K562 (cell line): Measurements from ENCODE around the gene BTG2. TPM values are rescaled to one million over a fixed set of nuclear protein-coding genes. Genes with fewer than 3 reads are reported as not detected.

Experiments
- ATAC-seq: fragments of 200-7000 bp; cut with Tn5 transposase; 3 replicates; pipeline ENCODE4 v1.9.1; 2020; ENCODE audit warnings: moderate library complexity
- BruUV-seq: library from RNA; stranded (reverse); fragments of 400-500 nt; replicated peaks from 2 replicates; lab custom pipeline; 2021; lab: Mats Ljungman, UMichigan
- CTCF ChIA-PET: fragments of 300-600 bp; formaldehyde crosslinking; extraction: SDS; loops from one replicate; lab custom pipeline; 2021; ENCODE audit warnings: low intra/inter-chr PET ratio; lab: Yijun Ruan, JAX
- POLR2A ChIA-PET: fragments of 300-600, 350-650 bp; sonication (Branson Sonifier 250); formaldehyde crosslinking; extraction: SDS; loops from one replicate; lab custom pipeline; 2021; ENCODE audit warnings: antibody characterized with exemption, inconsistent platforms; lab: Yijun Ruan, JAX
- DNase-seq, 4 experiments: peaks; one replicate each; pipeline versions ENCODE4 v3.0.0 to v3.0.0-alpha.2; 2011 to 2018; ENCODE audit warnings: low spot score in 3 of 4, mixed read lengths in 3 of 4; ENCODE audit errors: extremely low read depth in 1 of 4
- FAIRE-seq: peaks from 2 replicates; lab custom pipeline; 2011; peaks lifted over from hg19 to GRCh38; lab: Jason Lieb, UNC
- H2AFZ ChIP-seq: 2 replicates; pipeline ENCODE4 v1.6.0; 2011; ENCODE audit warnings: low read depth, low read length, control low read depth, inconsistent platforms
- H3K27ac ChIP-seq: fragments of 200-600 bp; 3 replicates; pipeline ENCODE4 v1.8.0; 2011; ENCODE audit warnings: low read depth, mild to moderate bottlenecking, control low read depth, inconsistent platforms, low read length, moderate library complexity, mixed read lengths; ENCODE audit errors: extremely low read depth
- H3K27me3 ChIP-seq, 2 experiments: fragments of 300-600 bp in 1 of 2; 2 replicates in 1 of 2; 3 replicates in 1 of 2; pipeline versions ENCODE4 v1.6.0 to v1.8.0; 2011; ENCODE audit warnings: inconsistent platforms in 2 of 2, low read length in 2 of 2, mild to moderate bottlenecking in 1 of 2, mixed read lengths in 1 of 2, moderate library complexity in 1 of 2; ENCODE audit not compliant: control insufficient read depth in 2 of 2, insufficient read depth in 2 of 2
- H3K36me3 ChIP-seq: fragments of 300-600 bp; 3 replicates; pipeline ENCODE4 v1.8.0; 2011; ENCODE audit warnings: mild to moderate bottlenecking, low read length, inconsistent platforms; ENCODE audit not compliant: control insufficient read depth, insufficient read depth
- H3K4me1 ChIP-seq, 2 experiments: fragments of 200-600 bp in 1 of 2; replicated peaks in 1 of 2; 2 replicates in 1 of 2; 3 replicates in 1 of 2; pipeline versions ENCODE4 v1.5.1 to v1.8.0; 2011; ENCODE audit warnings: inconsistent platforms in 2 of 2, low read length in 2 of 2, mild to moderate bottlenecking in 1 of 2, mixed read lengths in 1 of 2, moderate library complexity in 1 of 2; ENCODE audit not compliant: control insufficient read depth in 2 of 2, insufficient read depth in 2 of 2
- H3K4me2 ChIP-seq: 2 replicates; pipeline ENCODE4 v1.6.1; 2011; ENCODE audit warnings: low read length, control low read depth, inconsistent platforms, mixed read lengths; ENCODE audit not compliant: insufficient read depth
- H3K4me3 ChIP-seq: fragments of 200-600 bp; sonication (generic), shearing (Covaris generic); 2 replicates; pipeline ENCODE4 v1.5.1; 2016; ENCODE audit warnings: control low read depth, inconsistent platforms
- H3K79me2 ChIP-seq: fragments of 200-600 bp; 3 replicates; pipeline ENCODE4 v1.8.0; 2011; ENCODE audit warnings: low read length, inconsistent platforms; ENCODE audit not compliant: control insufficient read depth, insufficient read depth
- H3K9ac ChIP-seq, 2 experiments: 2 replicates each; pipeline versions ENCODE4 v1.6.0 to v1.6.1; 2011; ENCODE audit warnings: low read depth in 2 of 2, low read length in 2 of 2, control low read depth in 1 of 2, inconsistent platforms in 1 of 2, mild to moderate bottlenecking in 1 of 2, mixed read lengths in 1 of 2; ENCODE audit not compliant: insufficient read depth in 1 of 2
- H3K9me1 ChIP-seq: one replicate; pipeline ENCODE4 v1.6.0; 2011; ENCODE audit warnings: inconsistent platforms, mild to moderate bottlenecking, low read length, moderate library complexity; ENCODE audit not compliant: control insufficient read depth, insufficient read depth
- H3K9me3 ChIP-seq: replicated peaks from 2 replicates; pipeline ENCODE4 v1.5.1; 2011; ENCODE audit warnings: low read depth, low read length, inconsistent platforms; ENCODE audit not compliant: control insufficient read depth, insufficient read depth
- H4K20me1 ChIP-seq: replicated peaks from 2 replicates; pipeline ENCODE4 v1.6.1; 2011; ENCODE audit warnings: low read length, inconsistent platforms, mixed read lengths; ENCODE audit not compliant: control insufficient read depth, insufficient read depth
- MEF2D ChIP-seq: conservative IDR thresholded peaks from 2 replicates; pipeline ENCODE4 v1.6.1; 2016; ENCODE audit warnings: low read depth, missing genetic modification characterization, missing compliant biosample characterization
- POU5F1 ChIP-seq: fragments of 150-350 bp; IDR thresholded peaks from 2 replicates; pipeline ENCODE4 v1.6.1; 2014; ENCODE audit warnings: borderline replicate concordance, low read length, low read depth, mild to moderate bottlenecking; ENCODE audit not compliant: partially characterized antibody
- PTRF ChIP-seq: fragments of 450-650 bp; IDR thresholded peaks from 2 replicates; pipeline ENCODE4 v1.6.1; 2016; ENCODE audit warnings: mild to moderate bottlenecking, missing genetic modification characterization, missing compliant biosample characterization
- RAD21 ChIP-seq, 2 experiments: fragments of 250-450 bp in 1 of 2; fragments of 450-650 bp in 1 of 2; sonication (Bioruptor Pico) in 1 of 2; formaldehyde crosslinking in 1 of 2; IDR thresholded peaks in 1 of 2; conservative IDR thresholded peaks in 1 of 2; 2 replicates each; pipeline versions ENCODE4 v1.4.0 to v1.8.0; 2020 to 2022; ENCODE audit warnings: mild to moderate bottlenecking in 2 of 2, moderate library complexity in 1 of 2
- SFPQ ChIP-seq: fragments of 200-400 bp; formaldehyde crosslinking; IDR thresholded peaks from 2 replicates; pipeline ENCODE4 v1.6.1; 2017; ENCODE audit warnings: mild to moderate bottlenecking, low read depth, low read length, moderate library complexity
- ZNF121 ChIP-seq: sonication (generic); formaldehyde crosslinking; conservative IDR thresholded peaks from 2 replicates; pipeline ENCODE4 v1.8.0; 2022; ENCODE audit warnings: missing genetic modification reagents
- WGBS: fragments of 100-300 bp; shearing (Covaris generic); methylation state at CpG from one replicate; pipeline ENCODE4 v1.1.6; 2016; ENCODE audit warnings: low coverage, mixed read lengths; ENCODE audit not compliant: insufficient coverage; ENCODE audit errors: missing lambda C conversion rate; 5-methylcytosine and 5-hydroxymethylcytosine counted together
- in situ Hi-C: fragments of 300-500 bp; cut with MboI; formaldehyde crosslinking; loops from 4 replicates; pipeline ENCODE4 v1.15.0; 2018; ENCODE audit warnings: inconsistent platforms, mixed read lengths
- intact Hi-C: fragments of 100-400 bp; cut with micrococcal nuclease; formaldehyde crosslinking; loops from 2 replicates; pipeline ENCODE4 v1.14.2; 2022
- polyA plus RNA-seq, 8 experiments: library from polyadenylated mRNA; depleted of rRNA in 4 of 8; stranded (reverse) in 5 of 8; unstranded in 3 of 8; fragments of >200 nt; fragmentation: Nextera tagmentation in 2 of 8; fragmentation: Illumina TruSeq in 1 of 8; extraction: Ambion mirVana in 2 of 8; extraction: Trizol in 1 of 8; gene quantifications; 2 replicates each; pipeline versions ENCODE4 v1.2.1 to v1.2.3, GENCODE V29; 2011 to 2014; ENCODE audit warnings: inconsistent platforms in 1 of 8, missing spikeins in 1 of 8
- total RNA-seq, 7 experiments: library from RNA; depleted of rRNA in 6 of 7; stranded (reverse); fragments of >200 nt in 6 of 7; fragmentation: Illumina TruSeq in 2 of 7; extraction: Trizol in 2 of 7; gene quantifications; 2 replicates each; pipeline versions ENCODE4 v1.2.1 to v1.2.3, GENCODE V29; 2011 to 2021; ENCODE audit warnings: low replicate concordance in 1 of 7

The BTG2 gene
- total and polyA plus RNA-seq, 9 of the 15 experiments (the other 6 are each of a cell fraction or from before 2014, with no cell fraction given) = 2.3 to 41.9 (median 8.7) TPM

- no peak for ATAC-seq
- Histone ChIP-seq H3K4me2 (no peak overlapping the region), H3K9me1 (no peaks in the 10 kb centered on the region), H2AFZ (no peak overlapping the region), H3K27ac (no peak overlapping the region), H3K4me1 (peaks cover 21 to 22% of the 10 kb centered on the region in 2 experiments; a peak in 4 of 5 replicates), H4K20me1 (no peaks in the 10 kb centered on the region), H3K9ac (no peak overlapping the region), H3K79me2 (no peaks in the 10 kb centered on the region), H3K4me3 (no peak overlapping the region), H3K27me3 (peaks cover 0 to 18% of the 10 kb centered on the region in 2 experiments; a peak in 1 of 5 replicates), H3K9me3 (no peaks in the 10 kb centered on the region), H3K36me3 (no peaks in the 10 kb centered on the region)
- no peak for DNase-seq
- in situ Hi-C loops = no loop called here
- ChIA-PET CTCF (interaction anchor here (1.1 to 9.9 kb wide), 2 partner anchors 62 to 211 kb away, joined by 3 to 226 read pairs; no protein-coding TSS in a partner anchor), POLR2A (interaction anchor here (0.6 to 2.5 kb wide), 4 partner anchors 11 to 282 kb away, joined by 4 to 13 read pairs (median 5); no protein-coding TSS in a partner anchor)
- intact Hi-C loops = no loop called here
- BruUV-seq = no TSS peak
- TF ChIP-seq PTRF (no peak), MEF2D (no peak), ZNF121 (CRISPR knock-in tag) (no peak), SFPQ (no peak), RAD21 (CRISPR knock-in tag; conservative IDR thresholded peaks at IDR 0.05 in 1 of 2, IDR thresholded peaks at IDR 0.05 in 1 of 2) (no peak), POU5F1 (no peak)
- WGBS = 39% methylated on average over 11 of the region's 11 CpGs
- no peak for FAIRE-seq
Observed at GRCh38 chr1:203275656-203276272, 29.6 kb upstream of the BTG2 start.
